ENCODE results near the gene HJV. TPM values are rescaled to one million over a fixed set of nuclear protein-coding genes. Genes with fewer than 3 reads are reported as not detected.
"Not testable (repeated sequence)": the region's sequence is repeated elsewhere in the genome, so short reads cannot be mapped to it uniquely, and the experiment has no call there.

The HJV gene
- polyA plus RNA-seq, 1 donor from 2014 or later: not detected

GRCh38 chr1:146032631-146033219 lies 11.2 kb upstream of the HJV start:
- peaks cover 0 to 5% (median 0%) of the 10 kb centered on the region in 3 donors for H3K9me3 Mint-ChIP-seq
- peak overlapping the region; percentile 17 to 88 (median 59) for H3K27ac Mint-ChIP-seq
- peaks cover 1% of the 10 kb centered on the region for H3K36me3 Mint-ChIP-seq
- H3K27me3 Mint-ChIP-seq: peaks cover 8% of the 10 kb centered on the region
- peaks cover 13 to 33% (median 16%) of the 10 kb centered on the region in 3 donors for H3K4me1 Mint-ChIP-seq
- peak overlapping the region in 1 of 4 donors; percentile 69 for H3K4me3 Mint-ChIP-seq

- H3K4me3 Mint-ChIP-seq: no peak overlapping the region
- no peaks in the 10 kb centered on the region for H3K36me3 Mint-ChIP-seq
- H3K9me3 Mint-ChIP-seq: peaks cover 0 to 3% (median 0%) of the 10 kb centered on the region in 3 donors
- peaks cover 9 to 21% (median 13%) of the 10 kb centered on the region in 3 donors for H3K4me1 Mint-ChIP-seq
- peaks cover 8% of the 10 kb centered on the region for H3K27me3 Mint-ChIP-seq
- H3K27ac Mint-ChIP-seq: no peak overlapping the region
Measured at GRCh38 chr1:146031476-146031875, 9.9 kb upstream of the HJV start.

- H3K4me3 Mint-ChIP-seq: no peak overlapping the region
- H3K36me3 Mint-ChIP-seq: no peaks in the 10 kb centered on the region
- no peak overlapping the region for H3K27ac Mint-ChIP-seq
- H3K27me3 Mint-ChIP-seq: peaks cover 14% of the 10 kb centered on the region
- H3K4me1 Mint-ChIP-seq: peaks cover 0 to 4% (median 4%) of the 10 kb centered on the region in 3 donors
- no peaks in the 10 kb centered on the region for H3K9me3 Mint-ChIP-seq
Measured at GRCh38 chr1:146029117-146029516, 7.6 kb upstream of the HJV start.

GRCh38 chr1:146026650-146027049 lies 5.1 kb upstream of the HJV start:
- H3K36me3 Mint-ChIP-seq, H3K4me3 Mint-ChIP-seq, H3K9me3 Mint-ChIP-seq, H3K27ac Mint-ChIP-seq, H3K4me1 Mint-ChIP-seq: not testable (repeated sequence)
- peaks cover 17% of the 10 kb centered on the region for H3K27me3 Mint-ChIP-seq

GRCh38 chr1:146025787-146026495 lies 4.4 kb upstream of the HJV start:
- H3K9me3 Mint-ChIP-seq, H3K36me3 Mint-ChIP-seq: not testable (repeated sequence)
- peaks cover 20% of the 10 kb centered on the region for H3K27me3 Mint-ChIP-seq

GRCh38 chr1:146022403-146023127 lies 1.0 kb upstream of the HJV start:
- H3K27me3 Mint-ChIP-seq: peaks cover 36% of the 10 kb centered on the region
- H3K4me3 Mint-ChIP-seq: peak overlapping the region in 1 of 4 donors; percentile 44
- no peaks in the 10 kb centered on the region for H3K9me3 Mint-ChIP-seq

More at GRCh38 chr1:146025787-146026495, 4.4 kb upstream of the HJV start:
- H3K4me3 Mint-ChIP-seq, H3K4me1 Mint-ChIP-seq: not testable (repeated sequence)
- peak overlapping the region in 1 of 3 donors; percentile 74 for H3K27ac Mint-ChIP-seq

GRCh38 chr1:146021050-146021445 lies 487 bp downstream of the HJV start:
- peaks cover 39% of the 10 kb centered on the region for H3K27me3 Mint-ChIP-seq

More at GRCh38 chr1:146022403-146023127, 1.0 kb upstream of the HJV start:
- Mint-ChIP-seq H3K36me3 (peaks cover 1% of the 10 kb centered on the region), H3K4me1 (peaks cover 5 to 9% (median 7%) of the 10 kb centered on the region in 3 donors), H3K27ac (no peak overlapping the region)

GRCh38 chr1:146020058-146021049 lies 1.2 kb downstream of the HJV start:
- no peaks in the 10 kb centered on the region for H3K9me3 Mint-ChIP-seq
- H3K27me3 Mint-ChIP-seq: peaks cover 37% of the 10 kb centered on the region
- H3K4me1 Mint-ChIP-seq: peaks cover 5 to 9% (median 7%) of the 10 kb centered on the region in 3 donors
- peak overlapping the region in 1 of 4 donors; percentile 88 for H3K4me3 Mint-ChIP-seq
- no peak overlapping the region for H3K27ac Mint-ChIP-seq
- H3K36me3 Mint-ChIP-seq: peaks cover 1% of the 10 kb centered on the region

More at GRCh38 chr1:146021050-146021445, 487 bp downstream of the HJV start:
- no peak overlapping the region for H3K4me3 Mint-ChIP-seq
- H3K36me3 Mint-ChIP-seq: peaks cover 1% of the 10 kb centered on the region
- no peak overlapping the region for H3K27ac Mint-ChIP-seq
- H3K4me1 Mint-ChIP-seq: peaks cover 5 to 9% (median 7%) of the 10 kb centered on the region in 3 donors
- no peaks in the 10 kb centered on the region for H3K9me3 Mint-ChIP-seq

- Mint-ChIP-seq H3K27ac (peak overlapping the region in 1 of 3 donors; percentile 47), H3K27me3 (peaks cover 34% of the 10 kb centered on the region)
Measured at GRCh38 chr1:146019231-146020057, 2.1 kb downstream of the HJV start.

GRCh38 chr1:146016891-146017290 lies 4.6 kb downstream of the HJV start:
- Mint-ChIP-seq H3K36me3 (no peaks in the 10 kb centered on the region), H3K27me3 (peaks cover 29% of the 10 kb centered on the region), H3K4me3 (no peak overlapping the region)

More at GRCh38 chr1:146019231-146020057, 2.1 kb downstream of the HJV start:
- Mint-ChIP-seq H3K36me3 (peaks cover 1% of the 10 kb centered on the region), H3K4me1 (peaks cover 5 to 9% (median 7%) of the 10 kb centered on the region in 3 donors), H3K4me3 (peak overlapping the region in 2 of 4 donors; percentile 35 to 90), H3K9me3 (no peaks in the 10 kb centered on the region)

GRCh38 chr1:146013559-146013922 lies 8.0 kb downstream of the HJV start:
- Mint-ChIP-seq H3K36me3 (no peaks in the 10 kb centered on the region), H3K4me1 (peaks cover 0 to 5% (median 0%) of the 10 kb centered on the region in 3 donors), H3K4me3 (no peak overlapping the region), H3K27ac (no peak overlapping the region), H3K27me3 (peaks cover 8% of the 10 kb centered on the region), H3K9me3 (no peaks in the 10 kb centered on the region)

More at GRCh38 chr1:146016891-146017290, 4.6 kb downstream of the HJV start:
- no peaks in the 10 kb centered on the region for H3K9me3 Mint-ChIP-seq
- peaks cover 5 to 10% (median 8%) of the 10 kb centered on the region in 3 donors for H3K4me1 Mint-ChIP-seq
- H3K27ac Mint-ChIP-seq: no peak overlapping the region

GRCh38 chr1:146012703-146013558 lies 8.6 kb downstream of the HJV start:
- Mint-ChIP-seq H3K4me1 (peaks cover 0 to 5% (median 0%) of the 10 kb centered on the region in 3 donors), H3K4me3 (no peak overlapping the region), H3K36me3 (no peaks in the 10 kb centered on the region), H3K27me3 (peaks cover 6% of the 10 kb centered on the region), H3K27ac (no peak overlapping the region), H3K9me3 (no peaks in the 10 kb centered on the region)
